Measurements from ENCODE around the gene MOSPD3. TPM values are rescaled to one million over a fixed set of nuclear protein-coding genes. Genes with fewer than 3 reads are reported as not detected.
A peak's percentile ranks its signal among the peaks of the same experiment; 100 is the strongest.

MOSPD3 gene
- total RNA-seq, 1 donor, result 11.4 TPM

- H3K4me3 ChIP-seq (ENCODE audit: low read depth, low read length), result peak overlapping the region; percentile 48
- TF ChIP-seq CTCF (IDR thresholded peaks at IDR 0.05; ENCODE audit: insufficient read depth, low read length), result no peak
- DNase-seq (ENCODE audit: low read depth), result peak; percentile 73
Observed at GRCh38 chr7:100626530-100627237, 14.3 kb downstream of the MOSPD3 start.

- H3K4me3 ChIP-seq (ENCODE audit: low read depth, low read length), result no peak overlapping the region
- no peak for DNase-seq (ENCODE audit: low read depth)
- no peak for TF ChIP-seq CTCF (IDR thresholded peaks at IDR 0.05; ENCODE audit: insufficient read depth, low read length)
Observed at GRCh38 chr7:100627238-100627549, 14.9 kb downstream of the MOSPD3 start.

DNA sequence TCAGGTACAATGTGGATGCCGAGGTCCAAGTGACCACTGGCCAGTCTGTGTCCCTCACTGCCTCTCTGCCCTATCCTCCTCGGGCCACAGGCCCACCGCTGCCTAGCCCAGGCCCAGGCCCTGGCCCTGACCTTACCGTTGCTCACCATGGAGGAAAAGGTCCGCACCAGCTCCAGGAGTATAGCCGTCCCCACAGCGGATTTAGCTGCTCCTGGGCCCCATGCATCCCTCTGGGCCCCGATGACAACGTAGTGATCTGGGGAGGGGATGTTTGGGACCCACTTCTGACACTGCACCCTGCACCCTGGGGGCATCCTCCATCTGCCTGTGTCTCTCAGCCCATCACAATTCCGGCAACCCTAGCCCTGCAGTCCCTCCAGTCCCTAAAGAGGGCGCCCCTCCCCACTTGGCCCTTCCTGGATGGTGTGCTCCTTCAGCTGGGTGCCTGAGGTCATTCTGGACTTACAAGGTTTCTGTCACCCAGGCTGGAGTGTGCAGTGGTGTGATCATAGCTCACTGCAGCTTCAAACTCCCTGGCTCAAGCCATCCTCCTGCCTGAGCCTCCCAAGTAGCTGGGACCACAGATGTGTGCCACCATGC is 16.9 kb downstream of the MOSPD3 start:
- no peak overlapping the region for H3K4me3 ChIP-seq (ENCODE audit: low read depth, low read length)
- peak; percentile 39 for TF ChIP-seq CTCF (IDR thresholded peaks at IDR 0.05; ENCODE audit: insufficient read depth, low read length)
- no peak for DNase-seq (ENCODE audit: low read depth)

- TF ChIP-seq CTCF (IDR thresholded peaks at IDR 0.05; ENCODE audit: insufficient read depth, low read length), result no peak
- H3K4me3 ChIP-seq (ENCODE audit: low read depth, low read length), result no peak overlapping the region
- DNase-seq (ENCODE audit: low read depth), result no peak
Observed at GRCh38 chr7:100630066-100630465, 17.7 kb downstream of the MOSPD3 start.

GRCh38 chr7:100632951-100633717 is 20.8 kb downstream of the MOSPD3 start:
- H3K4me3 ChIP-seq (ENCODE audit: low read depth, low read length), result peak overlapping the region; percentile 49
- TF ChIP-seq CTCF (IDR thresholded peaks at IDR 0.05; ENCODE audit: insufficient read depth, low read length), result peak; percentile 27
- DNase-seq (ENCODE audit: low read depth), result no peak

DNA sequence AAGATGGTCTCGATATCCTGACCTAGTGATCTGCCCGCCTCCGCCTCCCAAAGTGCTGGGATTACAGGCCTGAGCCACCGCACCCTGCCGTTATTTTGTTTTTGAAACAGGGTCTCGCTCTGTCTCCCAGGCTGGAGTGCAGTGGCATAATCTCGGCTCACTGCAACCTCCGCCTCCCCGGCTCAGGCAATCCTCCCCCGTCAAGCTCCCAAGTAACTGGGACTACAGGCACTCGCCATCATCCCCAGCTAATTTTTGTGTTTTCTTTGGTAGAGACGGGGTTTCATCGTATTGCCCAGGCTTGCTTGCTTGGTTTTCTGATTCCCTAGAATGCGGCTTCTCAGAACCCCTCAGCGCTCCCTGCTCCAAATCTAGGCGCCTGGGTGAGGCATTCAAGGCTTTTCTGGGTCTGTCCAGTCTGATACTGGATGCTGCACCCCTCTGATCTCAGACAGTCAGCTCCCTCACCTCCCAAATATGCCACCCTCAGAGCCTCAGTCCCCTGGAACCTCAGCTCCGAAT is 27.7 kb downstream of the MOSPD3 start:
- no peak for TF ChIP-seq CTCF (IDR thresholded peaks at IDR 0.05; ENCODE audit: insufficient read depth, low read length)
- no peak overlapping the region for H3K4me3 ChIP-seq (ENCODE audit: low read depth, low read length)
- no peak for DNase-seq (ENCODE audit: low read depth)
